ENCODE measurements around the gene RHBDL1.

The RHBDL1 gene

GRCh38 chr16:644556-644955, 30.9 kb upstream of the RHBDL1 start:
- no peak for ATAC-seq
- H3K27ac Mint-ChIP-seq: no peak overlapping the region

GRCh38 chr16:645852-646678, 29.4 kb upstream of the RHBDL1 start:
- H3K9me3 Mint-ChIP-seq: no peaks in the 10 kb centered on the region
- H3K27ac Mint-ChIP-seq: no peak overlapping the region
- no peak overlapping the region for H3K4me3 Mint-ChIP-seq
- peaks cover 9% of the 10 kb centered on the region for H3K36me3 Mint-ChIP-seq (ENCODE audit: low read depth)
- DNase-seq (no peak), ATAC-seq (no peak)
- H3K4me1 Mint-ChIP-seq: peaks cover 24% of the 10 kb centered on the region
- H3K27me3 Mint-ChIP-seq: no peaks in the 10 kb centered on the region

More at GRCh38 chr16:644556-644955, 30.9 kb upstream of the RHBDL1 start:
- DNase-seq: no peak
- peak overlapping the region; percentile 80 for H3K4me3 Mint-ChIP-seq
- H3K9me3 Mint-ChIP-seq: no peaks in the 10 kb centered on the region
- no peaks in the 10 kb centered on the region for H3K27me3 Mint-ChIP-seq
- H3K4me1 Mint-ChIP-seq: peaks cover 20% of the 10 kb centered on the region
- peaks cover 9% of the 10 kb centered on the region for H3K36me3 Mint-ChIP-seq (ENCODE audit: low read depth)

DNA sequence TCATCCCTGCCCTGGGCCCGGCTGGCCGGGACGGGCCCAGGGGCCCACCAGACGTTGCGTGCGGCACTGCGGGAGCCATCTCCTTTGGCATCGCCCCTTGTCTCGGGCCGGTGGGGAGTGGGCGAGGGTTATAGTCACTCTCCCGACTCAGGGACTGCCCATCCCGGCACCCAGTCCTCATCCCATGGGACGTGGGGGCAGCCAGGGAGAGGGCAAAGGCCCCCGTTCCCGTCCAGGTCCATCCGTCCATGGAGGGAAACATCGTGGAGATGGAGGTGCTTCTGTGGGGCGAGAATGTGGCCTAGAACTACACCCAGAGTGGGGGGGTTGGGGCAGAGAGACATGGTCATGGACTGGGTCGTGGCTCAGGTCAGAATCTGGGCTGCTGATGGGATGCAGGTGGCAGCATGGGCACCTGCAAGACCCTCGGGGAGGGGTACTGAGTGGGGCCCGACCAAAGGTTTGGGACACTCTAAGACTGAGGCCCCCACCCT, 28.7 kb upstream of the RHBDL1 start:
- H3K9me3 Mint-ChIP-seq: no peaks in the 10 kb centered on the region
- H3K27ac Mint-ChIP-seq: no peak overlapping the region
- no peak for DNase-seq
- no peak overlapping the region for H3K4me3 Mint-ChIP-seq
- peaks cover 24% of the 10 kb centered on the region for H3K4me1 Mint-ChIP-seq
- H3K36me3 Mint-ChIP-seq (ENCODE audit: low read depth): peaks cover 9% of the 10 kb centered on the region
- ATAC-seq: no peak
- no peaks in the 10 kb centered on the region for H3K27me3 Mint-ChIP-seq

GRCh38 chr16:647173-647902, 28.1 kb upstream of the RHBDL1 start:
- DNase-seq: no peak
- ATAC-seq: no peak
- Mint-ChIP-seq H3K27me3 (no peaks in the 10 kb centered on the region), H3K27ac (no peak overlapping the region), H3K4me1 (peaks cover 24% of the 10 kb centered on the region), H3K4me3 (peak overlapping the region; percentile 6), H3K9me3 (no peaks in the 10 kb centered on the region), H3K36me3 (ENCODE audit: low read depth) (peaks cover 9% of the 10 kb centered on the region)

GRCh38 chr16:648071-648780, 27.2 kb upstream of the RHBDL1 start:
- H3K27ac Mint-ChIP-seq: peak overlapping the region; percentile 83
- peak overlapping the region; percentile 83 for H3K4me3 Mint-ChIP-seq
- H3K36me3 Mint-ChIP-seq (ENCODE audit: low read depth): peaks cover 11% of the 10 kb centered on the region
- ATAC-seq (peak; percentile 38), DNase-seq (peak; percentile 75)
- H3K9me3 Mint-ChIP-seq: no peaks in the 10 kb centered on the region
- no peaks in the 10 kb centered on the region for H3K27me3 Mint-ChIP-seq
- H3K4me1 Mint-ChIP-seq: peaks cover 21% of the 10 kb centered on the region

DNA sequence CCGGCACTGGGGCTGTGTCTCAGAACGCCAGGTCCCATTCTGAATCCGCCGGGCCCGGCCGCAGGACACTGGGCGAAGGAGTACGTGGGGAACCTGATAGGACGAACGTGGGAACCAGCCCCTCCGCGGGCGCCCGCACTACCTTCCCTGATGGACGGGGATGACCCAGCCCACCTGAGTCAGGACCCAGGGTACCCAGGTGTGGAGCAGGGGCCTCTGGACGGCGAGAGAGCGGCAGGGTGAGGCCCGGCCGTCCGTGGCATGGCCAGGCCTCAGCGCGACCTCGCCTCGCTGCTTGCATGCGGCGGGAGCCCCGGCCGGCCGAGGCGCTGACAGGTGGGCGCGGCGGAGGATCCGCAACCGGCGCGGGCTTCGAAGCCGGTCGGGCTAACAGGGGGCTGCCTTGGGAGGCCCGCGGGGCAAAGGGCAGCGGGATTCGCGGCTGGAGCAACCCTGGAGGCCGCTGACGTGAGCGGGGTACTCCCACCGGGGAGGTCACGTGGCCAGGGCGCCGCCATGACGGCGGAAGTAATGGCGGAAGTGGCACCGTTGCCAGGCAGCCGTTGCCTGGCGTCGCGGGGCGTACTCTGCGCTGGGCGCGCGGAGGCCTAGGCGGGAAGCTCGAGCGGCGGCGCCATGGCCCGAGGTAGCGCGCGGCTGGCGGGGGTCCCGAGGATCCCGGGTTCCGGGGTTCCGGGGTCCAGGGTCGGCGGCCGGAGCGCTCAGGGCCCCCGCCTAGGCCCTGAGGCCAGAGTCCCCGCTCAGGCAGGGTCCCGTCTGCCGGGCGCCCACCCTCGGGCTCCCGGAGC, 26.5 kb upstream of the RHBDL1 start, which contains the start of gene WDR90:
Gene WDR90 (plus strand): TSS at position 585 of the 809 bp plus-strand sequence. CDS start 52 bp downstream, at position 637.
- Mint-ChIP-seq H3K4me3 (peak within 1 kb of the TSS; percentile 83), H3K27me3 (no peaks in the 10 kb centered on the region), H3K36me3 (ENCODE audit: low read depth) (peaks cover 10% of the 10 kb centered on the region), H3K4me1 (peaks cover 17% of the 10 kb centered on the region), H3K27ac (peak within 1 kb of the TSS; percentile 83), H3K9me3 (no peaks in the 10 kb centered on the region)
- DNase-seq (peak; percentile 96), ATAC-seq (peak; percentile 85)

DNA sequence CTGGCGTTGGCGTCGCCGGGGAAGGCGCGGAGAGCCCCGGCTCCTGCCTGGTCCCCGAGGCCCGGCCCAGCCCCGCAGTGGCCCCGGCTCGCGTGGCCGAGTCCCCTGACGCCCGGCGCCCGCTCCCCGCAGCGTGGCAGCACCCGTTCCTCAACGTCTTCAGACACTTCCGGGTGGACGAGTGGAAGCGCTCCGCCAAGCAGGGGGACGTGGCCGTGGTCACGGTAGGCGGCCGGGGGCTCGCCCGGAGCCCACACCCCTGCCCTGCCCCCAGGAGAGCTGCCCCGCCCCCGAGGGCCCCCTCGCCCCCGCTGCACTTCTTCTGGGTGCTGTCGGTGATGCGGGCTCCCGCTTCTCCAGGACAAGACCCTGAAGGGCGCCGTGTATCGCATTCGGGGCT, 25.8 kb upstream of the RHBDL1 start:
- Mint-ChIP-seq H3K36me3 (ENCODE audit: low read depth) (peaks cover 5% of the 10 kb centered on the region), H3K4me3 (peak overlapping the region; percentile 79), H3K4me1 (peaks cover 10% of the 10 kb centered on the region), H3K27ac (peak overlapping the region; percentile 65), H3K27me3 (no peaks in the 10 kb centered on the region), H3K9me3 (no peaks in the 10 kb centered on the region)
- ATAC-seq (no peak), DNase-seq (peak; percentile 35)

DNA sequence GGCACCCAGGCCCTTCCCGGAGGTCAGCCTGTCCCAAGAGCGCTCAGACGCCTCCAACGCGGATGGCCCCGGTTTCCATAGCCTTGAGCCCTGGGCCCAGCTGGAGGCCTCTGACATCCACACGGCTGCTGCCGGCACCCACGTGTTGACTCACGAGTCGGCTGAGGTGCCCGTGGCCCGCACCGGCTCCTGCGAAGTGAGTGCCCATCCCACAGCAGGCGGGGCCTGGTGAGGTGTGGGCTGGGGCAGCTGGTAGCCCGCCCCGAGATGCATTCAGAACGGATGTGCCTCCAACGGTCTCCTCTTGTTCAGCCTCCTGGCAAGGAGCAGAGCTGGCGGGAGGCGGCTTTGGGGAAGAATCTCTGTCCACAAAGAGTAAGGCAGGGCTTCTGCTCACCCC, 23.6 kb upstream of the RHBDL1 start:
- peaks cover 10% of the 10 kb centered on the region for H3K4me1 Mint-ChIP-seq
- no peak overlapping the region for H3K27ac Mint-ChIP-seq
- H3K27me3 Mint-ChIP-seq: no peaks in the 10 kb centered on the region
- no peak for DNase-seq
- no peaks in the 10 kb centered on the region for H3K9me3 Mint-ChIP-seq
- no peak for ATAC-seq
- H3K4me3 Mint-ChIP-seq: no peak overlapping the region
- peaks cover 4% of the 10 kb centered on the region for H3K36me3 Mint-ChIP-seq (ENCODE audit: low read depth)

DNA sequence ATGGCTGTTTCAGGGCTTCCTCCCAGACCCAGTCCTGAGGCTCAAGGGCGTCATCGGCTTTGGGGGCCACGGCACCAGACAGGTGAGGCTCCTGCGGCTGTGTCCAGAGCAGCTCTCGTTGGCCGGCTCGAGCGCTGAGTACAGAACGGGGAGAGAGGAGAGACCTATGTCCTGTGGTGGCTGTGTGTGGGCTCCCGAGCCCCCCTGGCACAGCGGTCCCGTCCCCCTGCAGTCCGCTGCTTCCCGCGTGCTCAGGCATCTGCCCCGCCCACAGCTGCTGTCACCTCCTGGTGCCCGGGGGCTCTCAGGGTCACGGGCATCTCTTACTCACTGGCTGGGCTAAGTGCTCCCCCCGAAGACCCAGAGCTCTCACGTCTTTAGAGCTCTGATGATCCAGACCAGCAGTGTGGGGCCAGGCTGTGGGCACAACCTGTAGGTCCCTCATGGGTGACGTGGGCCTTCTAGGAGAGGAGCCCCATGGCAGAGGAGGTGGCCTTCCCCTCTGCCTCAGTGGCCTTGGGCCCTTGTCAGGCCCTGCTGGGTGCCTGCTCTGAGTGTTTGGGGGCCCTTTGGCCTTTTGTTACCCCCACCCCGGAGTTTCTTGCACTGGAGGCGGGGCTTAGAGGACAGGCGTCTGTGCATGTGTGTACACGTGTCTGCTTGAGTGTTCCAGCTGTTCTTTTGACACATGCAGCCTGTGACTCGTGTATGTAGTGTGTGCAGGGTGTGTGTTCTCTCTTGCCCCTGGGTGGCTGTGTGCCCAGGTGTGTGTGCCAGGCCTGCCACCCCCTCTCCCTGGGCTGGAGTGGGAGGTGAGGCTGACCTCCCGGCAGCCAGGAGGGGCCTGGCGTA, 22.8 kb upstream of the RHBDL1 start:
- no peaks in the 10 kb centered on the region for H3K9me3 Mint-ChIP-seq
- no peaks in the 10 kb centered on the region for H3K27me3 Mint-ChIP-seq
- H3K27ac Mint-ChIP-seq: no peak overlapping the region
- peaks cover 10% of the 10 kb centered on the region for H3K4me1 Mint-ChIP-seq
- DNase-seq: no peak
- peaks cover 4% of the 10 kb centered on the region for H3K36me3 Mint-ChIP-seq (ENCODE audit: low read depth)
- no peak for ATAC-seq
- no peak overlapping the region for H3K4me3 Mint-ChIP-seq

DNA sequence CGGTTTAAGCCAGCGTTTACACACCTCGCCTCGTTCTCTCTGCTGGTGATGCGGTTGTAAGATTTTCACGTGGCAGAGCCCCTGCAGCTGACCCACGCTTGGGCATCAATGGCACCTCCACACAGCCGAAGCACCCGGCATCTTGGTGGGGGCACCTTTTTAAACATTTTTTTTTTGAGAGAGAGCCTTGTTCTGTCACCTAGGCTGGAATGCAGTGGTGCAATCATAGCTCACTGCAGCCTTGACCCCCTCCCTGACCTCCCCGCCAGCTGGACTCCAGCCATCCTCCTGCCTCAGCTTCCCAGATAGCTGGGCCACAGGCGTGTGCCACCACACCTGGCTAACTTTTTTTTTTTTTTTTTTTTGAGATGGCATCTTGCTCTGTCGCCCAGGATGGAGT, 21.4 kb upstream of the RHBDL1 start:
- no peak overlapping the region for H3K4me3 Mint-ChIP-seq
- no peaks in the 10 kb centered on the region for H3K27me3 Mint-ChIP-seq
- H3K9me3 Mint-ChIP-seq: no peaks in the 10 kb centered on the region
- no peak overlapping the region for H3K27ac Mint-ChIP-seq
- ATAC-seq: no peak
- DNase-seq: no peak
- H3K36me3 Mint-ChIP-seq (ENCODE audit: low read depth): peaks cover 2% of the 10 kb centered on the region
- H3K4me1 Mint-ChIP-seq: peaks cover 4% of the 10 kb centered on the region

- H3K9me3 Mint-ChIP-seq: no peaks in the 10 kb centered on the region
- no peaks in the 10 kb centered on the region for H3K27me3 Mint-ChIP-seq
- H3K4me1 Mint-ChIP-seq: peaks cover 5% of the 10 kb centered on the region
- DNase-seq (no peak), ATAC-seq (no peak)
- peaks cover 3% of the 10 kb centered on the region for H3K36me3 Mint-ChIP-seq (ENCODE audit: low read depth)
- H3K4me3 Mint-ChIP-seq: no peak overlapping the region
- no peak overlapping the region for H3K27ac Mint-ChIP-seq
Measured at GRCh38 chr16:657487-657886, 18.0 kb upstream of the RHBDL1 start.

GRCh38 chr16:658679-659571, 16.5 kb upstream of the RHBDL1 start:
- Mint-ChIP-seq H3K4me1 (peaks cover 5% of the 10 kb centered on the region), H3K36me3 (ENCODE audit: low read depth) (peaks cover 2% of the 10 kb centered on the region), H3K27ac (no peak overlapping the region), H3K4me3 (no peak overlapping the region), H3K9me3 (no peaks in the 10 kb centered on the region), H3K27me3 (no peaks in the 10 kb centered on the region)
- DNase-seq (no peak), ATAC-seq (no peak)
